CD4-positive, alpha-beta T cell treated with Interleukin-12 subunit alpha and Interleukin-12 subunit beta, for 1 hour (primary cell): ENCODE measurements around the gene ZNF25.
"Not testable (repeated sequence)": the region's sequence is repeated elsewhere in the genome, so short reads cannot be mapped to it uniquely, and the experiment has no call there.

Experiments
- DNase-seq: peaks from one replicate; pipeline ENCODE4 v3.0.0-alpha.2; 2020

Gene ZNF25

GRCh38 chr10:37937864-37938263, 38.6 kb downstream of the ZNF25 start:
- DNase-seq, result no peak

DNA sequence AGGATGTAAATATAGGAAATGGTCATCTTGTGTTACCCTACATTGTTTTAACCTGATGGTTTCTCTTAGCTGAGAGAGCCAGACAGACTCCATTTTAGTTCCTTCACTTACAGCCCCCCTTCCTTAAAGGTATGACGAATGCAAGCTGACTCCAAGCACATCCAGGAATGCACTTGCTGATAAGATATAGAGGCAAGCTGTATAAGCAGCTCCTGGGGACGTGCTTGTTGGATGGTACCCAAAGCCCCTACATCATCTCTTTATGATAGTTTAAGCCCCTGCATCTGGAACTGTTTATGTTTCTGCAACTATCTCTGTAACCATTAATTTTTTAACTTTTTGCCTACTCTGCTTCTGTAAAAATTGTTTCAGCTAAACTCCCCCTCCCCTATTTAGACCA, 41.7 kb downstream of the ZNF25 start:
- DNase-seq, result no peak

GRCh38 chr10:37930423-37930822, 46.0 kb downstream of the ZNF25 start:
- DNase-seq, result no peak

DNA sequence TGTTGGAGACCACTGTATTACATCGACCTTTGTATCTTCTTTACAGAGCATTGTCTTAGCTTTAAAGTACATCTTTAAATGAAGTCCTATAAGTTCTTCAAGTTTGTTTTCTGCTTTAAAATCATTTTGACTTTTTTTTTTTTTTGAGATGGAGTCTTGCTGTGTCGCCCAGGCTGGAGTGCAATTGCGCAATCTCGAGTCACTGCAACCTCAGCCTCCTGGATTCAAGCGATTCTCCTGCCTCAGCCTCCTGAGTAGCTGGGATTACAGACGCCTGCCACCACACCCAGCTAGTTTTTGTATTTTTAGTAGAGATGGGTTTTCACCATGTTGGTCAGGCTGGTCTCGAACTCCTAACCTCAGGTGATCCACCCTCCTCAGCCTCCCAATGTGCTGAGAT, 68.3 kb downstream of the ZNF25 start:
- DNase-seq, result not testable (repeated sequence)

- DNase-seq, result no peak
Observed at GRCh38 chr10:37906382-37906781, 70.1 kb downstream of the ZNF25 start.
